HEK293 (cell line): ENCODE data around the gene ELAC2.

ENCODE experiments used
- EGR2 ChIP-seq: fragments of 450-650 bp; formaldehyde crosslinking; IDR thresholded peaks from 2 replicates; pipeline ENCODE4 v1.5.1; 2016; ENCODE audit warnings: low read depth, missing biosample characterization, missing genetic modification characterization
- HIC1 ChIP-seq: fragments of 450-650 bp; formaldehyde crosslinking; IDR thresholded peaks from 2 replicates; pipeline ENCODE4 v1.5.1; 2016; ENCODE audit warnings: missing biosample characterization, missing genetic modification characterization
- HOXC10 ChIP-seq: sonication (generic); formaldehyde crosslinking; IDR thresholded peaks from 2 replicates; pipeline ENCODE4 v1.8.1; 2023; ENCODE audit warnings: mild to moderate bottlenecking, missing genetic modification reagents
- KLF10 ChIP-seq: fragments of 450-650 bp; IDR thresholded peaks from 2 replicates; pipeline ENCODE4 v1.5.1; 2018; ENCODE audit warnings: missing biosample characterization, mild to moderate bottlenecking, missing genetic modification characterization
- PRDM10 ChIP-seq: fragments of 450-650 bp; formaldehyde crosslinking; IDR thresholded peaks from 2 replicates; pipeline ENCODE4 v1.5.1; 2016; ENCODE audit warnings: missing biosample characterization, missing genetic modification characterization
- ZBTB17 ChIP-seq: fragments of 450-650 bp; formaldehyde crosslinking; IDR thresholded peaks from 2 replicates; pipeline ENCODE4 v1.5.1; 2016; ENCODE audit warnings: missing biosample characterization, missing genetic modification characterization
- ZBTB26 ChIP-seq: fragments of 450-650 bp; formaldehyde crosslinking; optimal IDR thresholded peaks from 2 replicates; pipeline ENCODE3; 2016; ENCODE audit warnings: missing biosample characterization, mild to moderate bottlenecking, missing genetic modification characterization
- ZBTB49 ChIP-seq: fragments of 450-650 bp; formaldehyde crosslinking; IDR thresholded peaks from 2 replicates; pipeline ENCODE4 v1.5.1; 2016; ENCODE audit warnings: missing biosample characterization, missing genetic modification characterization, low read depth
- ZBTB6 ChIP-seq: fragments of 450-650 bp; formaldehyde crosslinking; IDR thresholded peaks from 2 replicates; pipeline ENCODE4 v1.5.1; 2017; ENCODE audit warnings: missing biosample characterization, missing genetic modification characterization
- ZFP37 ChIP-seq: fragments of 450-650 bp; formaldehyde crosslinking; IDR thresholded peaks from 2 replicates; pipeline ENCODE4 v1.5.1; 2016; ENCODE audit warnings: missing biosample characterization, missing genetic modification characterization
- ZNF121 ChIP-seq: fragments of 450-650 bp; formaldehyde crosslinking; IDR thresholded peaks from 2 replicates; pipeline ENCODE4 v1.5.1; 2016; ENCODE audit warnings: missing biosample characterization, missing genetic modification characterization
- ZNF18 ChIP-seq: fragments of 450-650 bp; formaldehyde crosslinking; IDR thresholded peaks from 2 replicates; pipeline ENCODE4 v1.5.1; 2016; ENCODE audit warnings: missing biosample characterization, missing genetic modification characterization
- ZNF501 ChIP-seq: fragments of 450-650 bp; formaldehyde crosslinking; IDR thresholded peaks from 2 replicates; pipeline ENCODE4 v1.5.1; 2016; ENCODE audit warnings: missing biosample characterization, missing genetic modification characterization
- ZNF580 ChIP-seq: fragments of 450-650 bp; formaldehyde crosslinking; IDR thresholded peaks from 2 replicates; pipeline ENCODE4 v1.5.1; 2016; ENCODE audit warnings: missing biosample characterization, missing genetic modification characterization
- ZNF596 ChIP-seq: fragments of 450-650 bp; IDR thresholded peaks from 2 replicates; pipeline ENCODE4 v1.5.0; 2018; ENCODE audit warnings: missing biosample characterization, mild to moderate bottlenecking, missing genetic modification characterization, moderate library complexity
- ZNF610 ChIP-seq: fragments of 450-650 bp; formaldehyde crosslinking; IDR thresholded peaks from 2 replicates; pipeline ENCODE4 v1.5.1; 2016; ENCODE audit warnings: missing biosample characterization, missing genetic modification characterization, borderline replicate concordance
- ZNF639 ChIP-seq: fragments of 450-650 bp; formaldehyde crosslinking; IDR thresholded peaks from 2 replicates; pipeline ENCODE4 v1.5.1; 2016; ENCODE audit warnings: missing biosample characterization, missing genetic modification characterization
- ZNF692 ChIP-seq: fragments of 450-650 bp; formaldehyde crosslinking; IDR thresholded peaks from 2 replicates; pipeline ENCODE4 v1.5.1; 2016; ENCODE audit warnings: missing biosample characterization, missing genetic modification characterization
- ZNF76 ChIP-seq: fragments of 450-650 bp; formaldehyde crosslinking; IDR thresholded peaks from 2 replicates; pipeline ENCODE4; 2016; ENCODE audit warnings: low read depth, missing biosample characterization, missing genetic modification characterization, borderline replicate concordance
- ZXDB ChIP-seq: fragments of 450-650 bp; formaldehyde crosslinking; IDR thresholded peaks from 2 replicates; pipeline ENCODE4 v1.5.1; 2016; ENCODE audit warnings: missing biosample characterization, missing genetic modification characterization

ELAC2 gene

GRCh38 chr17:13017655-13018459 lies at the start of gene ELAC2 (continued):
- TF ChIP-seq ZNF18 (tag by site-specific recombination) (peak; percentile 98), HOXC10 (CRISPR knock-in tag) (no peak), EGR2 (tag by site-specific recombination) (peak; percentile 80; the same call in 1 of the 2 replicates), PRDM10 (tag by site-specific recombination) (peak; percentile 42; the same call in 1 of the 2 replicates), ZXDB (tag by site-specific recombination) (no peak), ZNF580 (tag by site-specific recombination) (no peak; the same call in 1 of the 2 replicates), KLF10 (peak; percentile 87), ZNF639 (0 out of 2 replicates have a peak, but pooled peaks have one; percentile 17), ZNF596 (tag by site-specific recombination) (peak; percentile 35; the same call in 1 of the 2 replicates), ZFP37 (tag by site-specific recombination) (peak; percentile 43; the same call in 1 of the 2 replicates), ZBTB6 (no peak), ZBTB26 (tag by site-specific recombination) (peak; percentile 93), ZNF501 (peak; percentile 76; the same call in 1 of the 2 replicates), HIC1 (tag by site-specific recombination) (peak; percentile 66; the same call in 1 of the 2 replicates), ZBTB49 (tag by site-specific recombination) (no peak), ZNF76 (tag by site-specific recombination) (peak; percentile 66), ZBTB17 (peak; percentile 63; the same call in 1 of the 2 replicates), ZNF692 (tag by site-specific recombination) (peak; percentile 46; the same call in 1 of the 2 replicates), ZNF610 (tag by site-specific recombination) (peak; percentile 96), ZNF121 (tag by site-specific recombination) (peak; percentile 47; the same call in 1 of the 2 replicates)
